T-helper 1 cell treated with Interleukin-12 subunit alpha and Interleukin-12 subunit beta and Interleukin-4 antibody, amounts not matched to agents 30 ng/mL and 1 ng/mL, for 36 hours (primary cell): ENCODE results near the gene ARL6IP5. TPM values are rescaled to one million over a fixed set of nuclear protein-coding genes. Genes with fewer than 3 reads are reported as not detected.

Source experiments
- intact Hi-C: fragments of 100-400 bp; cut with micrococcal nuclease; formaldehyde crosslinking; loops from one replicate; pipeline ENCODE4 v1.15.1; 2024
- total RNA-seq: library from RNA; stranded (reverse); gene quantifications from 2 replicates; pipeline ENCODE4 v1.2.3, GENCODE V29; 2022

The ARL6IP5 gene, protein sequence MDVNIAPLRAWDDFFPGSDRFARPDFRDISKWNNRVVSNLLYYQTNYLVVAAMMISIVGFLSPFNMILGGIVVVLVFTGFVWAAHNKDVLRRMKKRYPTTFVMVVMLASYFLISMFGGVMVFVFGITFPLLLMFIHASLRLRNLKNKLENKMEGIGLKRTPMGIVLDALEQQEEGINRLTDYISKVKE
- total RNA-seq = 277 and 278 TPM in 2 replicates

DNA sequence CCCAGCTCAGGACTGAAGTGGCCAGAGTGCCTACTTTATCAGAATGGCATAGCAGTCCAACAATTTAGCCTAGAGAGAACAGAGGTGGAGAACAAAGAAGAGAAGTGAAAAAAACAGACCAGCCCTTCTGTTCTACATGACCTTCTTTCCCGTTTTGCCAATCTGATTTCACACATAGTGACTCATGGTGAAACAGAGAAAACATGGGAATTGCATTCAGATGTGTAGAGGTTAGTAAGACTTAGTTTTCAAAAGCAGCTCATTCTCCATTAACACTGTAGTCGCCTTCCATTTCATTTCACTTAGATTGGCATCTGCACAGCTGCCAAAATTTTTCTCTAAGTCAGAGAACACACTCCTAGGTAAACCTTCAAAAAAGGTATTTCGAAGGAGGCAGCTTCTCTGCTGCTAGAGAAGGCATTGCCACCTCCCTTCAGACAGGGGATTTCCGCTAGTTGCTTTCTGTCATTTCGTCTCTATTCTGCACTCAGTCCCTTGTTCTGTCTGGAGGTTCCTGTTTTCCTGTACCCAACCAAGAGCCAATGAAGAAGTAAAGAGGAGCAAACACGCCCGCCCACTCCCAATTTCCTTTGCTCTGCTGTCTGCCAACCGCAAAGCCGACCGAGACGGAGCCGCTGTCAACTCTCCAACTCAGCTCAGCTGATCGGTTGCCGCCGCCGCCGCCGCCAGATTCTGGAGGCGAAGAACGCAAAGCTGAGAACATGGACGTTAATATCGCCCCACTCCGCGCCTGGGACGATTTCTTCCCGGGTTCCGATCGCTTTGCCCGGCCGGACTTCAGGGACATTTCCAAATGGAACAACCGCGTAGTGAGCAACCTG lies at the start of gene ARL6IP5:
Gene ARL6IP5 (plus strand): TSS at position 612 of the 842 bp plus-strand sequence. CDS start 111 bp downstream, at position 723.
- intact Hi-C loops = loop anchor here (1.0 to 10.0 kb wide), 8 partner anchors 8 to 2000 kb away; partner anchors contain the start of genes EOGT, SUCLG2 and TMF1

DNA sequence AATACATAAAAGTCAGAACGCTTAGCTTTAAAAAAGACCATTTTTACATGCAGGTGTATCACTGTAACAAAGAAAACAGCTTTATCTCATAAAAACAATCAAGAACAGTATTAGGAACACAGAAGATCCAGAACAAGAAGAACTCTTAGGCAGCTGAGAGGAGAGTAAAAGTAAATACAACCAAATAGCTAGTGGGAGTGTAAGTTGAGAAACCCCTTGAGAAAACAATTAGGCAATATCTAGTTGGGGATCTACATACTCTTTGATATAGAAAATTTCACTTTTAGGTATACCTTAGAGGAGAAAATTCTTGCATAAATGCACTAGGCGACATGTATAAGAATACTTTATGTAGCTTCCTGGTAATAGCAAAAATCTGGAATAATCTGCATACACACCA lies 40.1 kb upstream of the ARL6IP5 start:
- intact Hi-C loops = loop anchor here (5.0 kb wide), 1 partner anchor 133 kb away; no protein-coding TSS in a partner anchor

DNA sequence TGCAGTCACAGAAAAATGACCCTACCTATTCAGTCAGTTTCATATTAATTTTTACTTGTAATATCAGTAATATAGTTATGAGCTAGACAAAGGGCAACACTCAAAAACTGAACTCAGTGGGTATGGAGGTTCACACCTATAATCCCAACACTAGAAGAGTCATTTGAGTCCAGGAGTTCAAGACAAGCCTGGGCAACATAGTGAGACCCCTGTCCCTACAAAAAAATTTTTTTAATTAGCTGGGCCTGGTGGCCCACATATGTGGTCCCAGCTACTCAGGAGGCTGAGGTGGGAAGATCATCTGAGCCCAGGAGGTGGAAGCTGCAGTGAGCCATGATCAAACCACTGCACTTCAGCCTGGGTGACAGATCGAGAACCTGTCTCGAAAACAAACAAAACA lies 35.7 kb upstream of the ARL6IP5 start:
- intact Hi-C loops = no loop called here

DNA sequence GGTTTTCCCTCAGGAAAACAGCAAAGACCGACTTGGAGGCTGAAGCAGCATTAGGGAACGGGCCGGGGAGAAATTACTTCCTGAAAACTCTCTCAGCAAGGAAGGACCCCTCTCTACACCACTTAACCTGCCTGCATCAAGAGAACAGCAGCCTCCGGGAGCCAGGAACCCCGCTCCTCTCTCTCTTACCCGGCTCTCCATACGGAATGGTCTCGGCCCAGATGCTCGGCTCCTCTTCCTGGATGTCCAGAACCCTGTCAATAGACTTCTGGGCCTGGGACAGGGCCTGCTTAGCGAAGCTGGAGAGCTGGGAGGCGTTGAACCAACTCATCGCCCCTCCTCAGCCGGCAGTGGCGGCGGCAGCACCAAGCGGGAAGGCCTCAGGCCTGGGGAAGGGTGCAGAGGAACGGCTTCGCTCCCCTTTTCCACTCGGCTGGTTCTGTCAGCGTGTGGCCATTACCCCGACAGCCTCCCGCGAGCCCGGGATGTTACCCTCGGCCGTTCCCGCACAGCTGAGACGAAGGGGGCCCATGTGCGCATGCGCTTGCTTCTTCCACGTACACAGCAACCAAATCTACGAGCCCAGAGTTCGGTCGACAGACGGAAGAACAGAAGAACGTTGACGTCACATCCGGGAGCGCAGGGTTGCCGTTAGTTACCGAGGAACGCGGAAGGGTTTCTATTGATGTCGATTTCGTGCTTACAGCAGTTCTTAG lies 32.8 kb upstream of the ARL6IP5 start, which contains the start of gene TMF1:
Gene TMF1 (minus strand): TSS at position 578 of the 716 bp plus-strand sequence. CDS start 247 bp downstream, at position 331.
- intact Hi-C loops = loop anchor here (1.0 to 10.0 kb wide), 7 partner anchors 28 to 1397 kb away; partner anchors contain the start of genes ARL6IP5, EOGT, SUCLG2 and UBA3

DNA sequence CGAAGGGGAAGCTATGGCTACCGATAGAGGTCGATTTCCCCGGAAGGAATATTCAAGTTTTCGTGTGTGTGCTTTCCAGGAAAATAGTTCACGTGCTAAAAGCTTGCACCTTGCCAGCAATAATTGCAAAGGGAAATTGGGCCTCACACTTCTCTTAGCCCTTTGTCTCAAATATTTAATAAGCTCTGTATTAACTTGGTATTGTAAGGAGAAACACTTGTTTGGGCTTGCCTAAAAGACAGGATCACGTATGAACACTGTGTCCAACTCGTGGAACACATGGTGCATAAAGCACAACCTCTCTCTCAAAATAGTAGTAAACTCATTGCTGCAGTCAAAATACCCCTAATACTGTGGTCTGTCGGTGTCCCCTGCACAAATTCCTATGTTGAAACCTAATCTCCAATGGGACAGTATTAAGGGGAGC lies 32.3 kb upstream of the ARL6IP5 start:
- intact Hi-C loops = loop anchor here (1.0 to 10.0 kb wide), 7 partner anchors 28 to 1398 kb away; partner anchors contain the start of genes ARL6IP5, EOGT, SUCLG2 and UBA3

DNA sequence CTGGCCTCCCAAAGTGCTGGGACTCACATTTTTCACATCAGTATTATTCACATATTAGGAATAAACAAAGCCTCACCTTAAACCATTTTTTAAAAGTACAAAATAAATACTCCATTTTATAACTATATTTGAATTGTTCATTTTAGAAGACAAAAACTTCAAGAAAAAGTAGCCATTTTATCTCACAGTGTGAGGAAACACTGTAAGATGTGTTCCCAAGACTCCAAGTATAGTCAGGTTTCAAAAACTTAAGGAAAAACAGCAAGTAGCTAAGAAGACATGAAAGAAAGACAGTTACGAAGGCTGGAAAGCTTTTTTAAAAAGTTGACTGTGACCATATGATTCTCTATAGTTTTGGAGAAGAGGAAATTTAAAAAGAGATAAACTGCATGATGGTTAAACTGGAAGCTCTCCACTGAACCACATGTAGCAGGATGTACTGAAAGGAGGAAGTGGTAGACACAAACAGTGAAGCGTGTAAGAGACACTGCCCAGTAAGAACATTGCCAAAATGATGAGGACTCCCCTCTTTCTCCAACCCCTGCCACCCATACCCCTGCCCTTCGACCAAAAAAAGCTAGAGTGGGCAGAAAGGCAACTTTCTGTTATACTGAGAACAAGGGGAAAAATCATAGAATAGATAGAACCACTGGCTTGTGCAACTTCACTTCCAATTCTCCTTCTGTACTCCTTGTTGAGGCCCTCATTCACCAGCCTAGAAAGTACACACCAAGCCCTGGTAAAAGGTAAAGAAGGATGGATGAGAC lies 26.4 kb upstream of the ARL6IP5 start:
- intact Hi-C loops = loop anchor here (10.0 kb wide), 1 partner anchor 1404 kb away; the partner anchor contains the start of gene SUCLG2

DNA sequence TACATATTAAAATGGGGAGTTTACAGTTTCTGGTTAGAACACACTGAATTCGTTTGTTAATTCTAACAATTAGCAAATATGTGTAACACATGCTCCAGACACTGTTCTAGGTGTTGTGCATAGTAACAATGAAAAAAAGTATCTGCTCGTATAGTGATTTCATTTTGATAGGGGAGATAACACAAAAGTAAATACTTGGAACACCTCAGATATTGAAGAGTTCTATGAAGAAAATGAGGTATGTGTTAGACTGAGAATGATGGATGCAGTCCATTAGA lies 25.9 kb upstream of the ARL6IP5 start:
- intact Hi-C loops = loop anchor here (10.0 kb wide), 1 partner anchor 1404 kb away; the partner anchor contains the start of gene SUCLG2

DNA sequence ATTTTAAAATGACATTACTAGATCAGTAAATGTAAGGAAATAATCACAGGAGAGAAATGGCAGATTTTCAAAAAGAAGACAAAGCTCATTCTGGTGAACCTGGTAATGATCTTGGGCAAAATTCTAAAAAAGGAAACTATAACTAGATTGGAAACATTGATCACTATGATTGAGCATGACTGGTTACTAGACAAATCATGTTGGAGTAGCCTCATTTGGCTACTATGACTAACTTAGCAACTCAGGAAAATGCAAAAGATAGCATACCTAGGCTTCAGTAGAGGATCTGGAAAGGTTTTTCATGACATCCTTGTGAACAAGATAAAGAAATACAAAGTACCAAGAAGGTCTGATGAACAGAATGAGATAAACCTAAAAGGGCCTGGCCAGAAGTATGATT lies 25.0 kb upstream of the ARL6IP5 start:
- intact Hi-C loops = loop anchor here (10.0 kb wide), 1 partner anchor 1405 kb away; the partner anchor contains the start of gene SUCLG2

DNA sequence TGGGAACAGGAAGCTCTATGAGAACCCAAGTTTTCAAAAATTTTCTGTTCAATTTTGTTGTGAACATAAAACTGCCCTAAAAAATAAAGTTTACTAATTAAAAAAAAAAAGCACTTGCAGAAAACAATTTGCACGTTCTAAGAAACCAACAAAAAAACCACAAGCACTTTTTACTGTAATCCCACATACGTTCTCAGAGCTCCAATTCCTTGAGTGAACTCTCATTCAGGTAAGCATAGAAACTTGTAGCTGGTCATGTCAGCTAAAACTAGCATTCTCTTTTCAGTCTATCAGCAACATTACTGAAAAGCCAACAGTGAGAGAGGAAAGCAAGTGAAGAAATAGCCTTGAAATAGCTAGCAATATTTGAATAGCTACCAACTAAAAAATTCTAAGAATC lies 21.1 kb upstream of the ARL6IP5 start:
- intact Hi-C loops = no loop called here

DNA sequence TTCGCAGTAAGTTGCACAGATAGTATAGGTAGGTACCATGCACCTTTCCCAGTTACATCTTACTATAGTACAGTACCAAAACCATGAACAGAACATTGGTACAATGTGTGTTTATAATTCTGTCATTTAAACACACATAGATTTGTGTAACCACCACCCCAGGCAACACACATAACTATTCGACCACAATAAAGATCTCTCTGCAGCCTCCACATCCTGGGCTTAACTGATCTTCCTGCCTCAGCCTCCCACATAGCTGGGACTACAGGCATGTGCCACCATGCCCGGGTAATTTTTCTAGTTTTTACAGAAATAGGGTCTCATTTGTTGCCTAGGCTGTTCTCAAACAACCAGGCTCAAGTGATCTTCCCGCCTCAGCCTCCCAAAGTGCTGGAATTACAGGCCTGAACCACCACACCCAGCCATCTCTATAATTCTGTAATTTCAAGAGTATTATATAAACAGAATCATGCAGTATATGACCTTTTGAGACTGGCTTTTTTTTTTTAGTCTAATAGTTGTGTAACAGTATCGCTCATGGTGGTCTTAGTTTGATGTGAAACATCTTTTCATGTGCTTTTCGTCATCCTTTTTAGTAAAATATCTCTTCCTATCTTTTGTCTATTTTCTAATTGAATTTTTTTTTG lies 19.3 kb upstream of the ARL6IP5 start:
- intact Hi-C loops = loop anchor here (1.0 kb wide), 3 partner anchors 8 to 21 kb away; no protein-coding TSS in a partner anchor

DNA sequence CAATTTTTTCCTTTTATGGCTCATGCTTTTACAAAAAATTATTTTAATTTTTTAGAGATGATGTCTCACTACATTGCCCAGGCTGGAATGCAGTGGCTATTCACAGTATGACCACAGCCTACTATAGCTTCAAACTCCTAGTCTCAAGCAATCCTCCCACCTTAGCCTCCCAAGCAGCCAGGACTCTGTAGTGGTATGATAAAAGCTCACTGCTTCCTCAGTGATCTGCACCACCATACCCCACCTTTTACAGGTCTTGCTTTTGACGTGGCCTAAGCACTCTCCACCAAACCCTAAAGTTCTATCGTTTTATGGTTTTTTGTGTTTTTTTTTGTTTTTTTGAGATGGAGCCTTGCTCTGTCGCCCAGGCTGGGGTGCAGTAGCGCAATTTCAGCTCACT lies 18.6 kb upstream of the ARL6IP5 start:
- intact Hi-C loops = no loop called here

DNA sequence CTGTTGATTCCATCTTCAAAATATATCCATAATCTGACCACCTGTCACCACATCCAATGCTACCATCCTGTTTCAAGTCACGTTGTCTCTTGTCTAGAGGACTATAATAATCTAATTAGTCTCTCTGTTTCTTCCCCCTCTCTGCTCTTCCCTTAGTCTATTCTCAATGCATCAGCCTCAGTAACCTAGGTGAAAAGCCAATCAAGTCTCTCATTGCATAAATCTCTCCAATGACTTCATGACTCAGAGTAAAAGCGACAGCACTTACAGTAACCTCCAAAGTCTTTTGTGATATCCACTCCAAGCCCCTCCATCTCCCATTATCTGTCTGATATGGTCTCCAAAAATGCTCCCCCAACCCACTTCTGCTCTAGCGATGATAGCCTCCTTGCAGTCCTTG lies 11.8 kb upstream of the ARL6IP5 start:
- intact Hi-C loops = no loop called here

DNA sequence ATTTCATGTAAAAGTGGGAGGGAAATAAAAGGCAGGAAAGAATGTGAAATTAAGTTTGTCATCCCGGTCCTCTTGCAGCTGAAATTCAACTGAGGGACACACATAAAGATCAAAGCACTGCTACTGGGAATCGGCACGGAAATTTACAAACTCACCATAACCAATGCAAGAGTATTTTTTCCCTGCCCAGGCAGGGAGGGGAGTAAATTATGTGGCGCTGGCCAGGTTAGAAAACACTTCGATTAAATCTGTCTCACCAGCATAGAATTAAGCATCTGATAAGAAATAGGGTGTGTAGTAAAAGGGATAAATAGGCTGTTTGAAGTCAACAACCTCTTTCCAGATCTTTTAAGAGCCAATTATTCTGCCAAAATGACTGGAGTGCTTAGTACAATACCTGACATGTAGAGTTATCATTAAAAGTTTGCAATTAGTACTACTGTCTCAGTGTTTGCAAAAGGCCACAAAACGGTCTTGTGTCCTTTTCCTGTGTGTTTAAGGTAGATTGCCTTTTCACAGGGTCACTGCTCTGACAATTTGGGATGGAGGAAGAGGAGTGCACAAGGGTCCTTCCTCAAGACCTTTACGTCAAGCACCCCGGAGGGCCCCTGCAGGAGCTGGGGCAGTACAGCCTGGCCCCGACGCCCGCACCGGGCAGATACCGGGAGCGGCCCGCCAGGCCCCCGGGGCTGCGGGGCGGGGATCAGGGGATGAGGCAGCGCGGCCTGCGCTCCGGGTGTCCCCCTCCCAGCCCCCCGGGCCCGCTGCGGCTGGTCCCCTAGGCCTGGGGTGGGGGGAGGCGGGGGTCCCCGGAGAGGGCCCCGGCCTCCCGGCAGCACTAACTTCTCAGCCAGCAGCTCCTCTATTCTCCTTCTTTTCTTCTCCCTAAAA lies 5.2 kb upstream of the ARL6IP5 start:
- intact Hi-C loops = loop anchor here (1.0 to 10.0 kb wide), 7 partner anchors 9 to 1995 kb away; partner anchors contain the start of gene TMF1

DNA sequence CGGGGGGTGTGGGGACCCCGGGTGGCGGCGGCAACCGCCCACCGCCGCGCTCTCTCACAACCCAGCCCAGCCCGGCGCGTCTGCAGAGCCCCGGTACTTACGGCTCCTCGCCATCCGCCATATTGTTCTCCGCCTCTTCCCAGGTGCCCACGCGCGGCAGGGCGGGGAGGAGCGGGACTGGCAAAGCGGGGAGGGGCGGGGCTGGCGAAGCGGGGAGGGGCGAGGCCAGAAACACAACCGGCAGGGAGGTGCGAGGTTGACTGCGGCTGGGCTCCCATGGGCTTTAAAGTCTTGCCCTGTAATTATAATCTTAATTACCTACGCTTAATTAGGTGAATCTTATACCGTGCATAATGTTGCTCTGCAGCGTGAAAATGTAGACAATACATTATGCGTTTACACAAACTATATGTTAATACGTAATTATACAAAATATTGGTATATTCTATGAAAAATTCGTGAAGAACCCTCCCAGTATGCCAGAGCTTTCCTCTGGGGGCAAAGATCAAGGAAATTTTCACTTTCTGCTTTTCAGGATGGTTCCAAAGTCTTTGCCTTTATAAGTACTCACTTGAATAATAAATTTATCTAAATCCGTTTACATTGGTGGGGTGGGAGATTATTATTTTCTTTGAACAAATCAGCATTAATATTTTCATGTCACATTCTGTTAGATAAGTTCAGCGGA lies 4.4 kb upstream of the ARL6IP5 start, which contains the start of gene UBA3:
Gene UBA3 (minus strand): TSS at position 133 of the 688 bp plus-strand sequence. CDS start 12 bp downstream, at position 121.
- intact Hi-C loops = loop anchor here (1.0 to 10.0 kb wide), 6 partner anchors 12 to 1996 kb away; partner anchors contain the start of gene TMF1

DNA sequence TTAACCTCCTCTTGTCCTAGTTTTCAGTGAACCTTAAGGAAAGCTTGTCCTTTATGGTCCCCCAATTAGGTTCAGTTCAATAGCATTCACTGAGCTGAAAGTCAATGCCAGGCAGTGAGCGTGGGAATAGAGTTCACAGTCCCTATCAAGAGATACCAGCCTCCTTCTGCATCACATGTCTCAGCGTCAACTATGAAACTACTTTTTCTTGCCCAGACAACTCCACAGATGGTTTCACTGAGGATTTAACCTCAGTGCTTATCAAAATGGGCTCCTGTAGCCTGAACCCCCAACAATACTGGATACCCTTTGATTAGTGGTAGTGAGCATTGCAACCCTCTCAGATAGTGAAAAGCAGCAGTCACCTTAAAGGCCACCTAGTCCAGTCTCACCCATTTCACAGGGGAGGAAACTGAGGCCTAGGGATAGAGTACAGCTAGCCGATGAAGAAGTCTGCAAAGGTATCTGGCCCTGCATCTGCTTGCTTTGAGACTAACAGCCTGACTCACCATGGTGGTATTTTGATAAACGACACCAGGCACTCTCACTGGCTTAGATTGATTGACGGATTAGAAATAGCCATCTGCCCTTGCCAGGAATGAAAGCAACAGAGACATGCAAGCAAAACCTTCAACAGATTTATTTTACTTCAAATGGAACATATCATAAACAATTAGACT lies 3.0 kb upstream of the ARL6IP5 start:
- intact Hi-C loops = loop anchor here (5.0 to 10.0 kb wide), 2 partner anchors 1981 to 1997 kb away; no protein-coding TSS in a partner anchor

DNA sequence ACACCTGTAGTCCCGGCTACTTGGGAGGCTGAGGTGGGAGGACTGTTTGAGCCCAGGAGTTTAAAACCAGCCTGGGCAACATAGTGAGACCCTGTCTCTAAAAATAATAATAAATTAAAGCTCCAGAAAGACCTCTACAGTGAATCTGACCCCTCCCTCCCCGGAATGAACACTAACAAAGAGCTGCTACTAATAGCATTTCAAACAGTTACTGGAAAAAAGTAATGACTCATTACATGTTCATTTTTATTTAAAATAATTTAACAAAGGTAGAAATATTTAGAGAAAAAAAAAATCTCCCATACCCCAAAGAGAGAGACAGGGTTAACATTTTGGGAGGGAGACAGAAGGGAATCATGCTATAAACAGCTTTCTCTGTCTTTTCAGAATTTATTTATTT lies 2.4 kb upstream of the ARL6IP5 start:
- intact Hi-C loops = loop anchor here (5.0 to 10.0 kb wide), 2 partner anchors 1980 to 1998 kb away; no protein-coding TSS in a partner anchor

DNA sequence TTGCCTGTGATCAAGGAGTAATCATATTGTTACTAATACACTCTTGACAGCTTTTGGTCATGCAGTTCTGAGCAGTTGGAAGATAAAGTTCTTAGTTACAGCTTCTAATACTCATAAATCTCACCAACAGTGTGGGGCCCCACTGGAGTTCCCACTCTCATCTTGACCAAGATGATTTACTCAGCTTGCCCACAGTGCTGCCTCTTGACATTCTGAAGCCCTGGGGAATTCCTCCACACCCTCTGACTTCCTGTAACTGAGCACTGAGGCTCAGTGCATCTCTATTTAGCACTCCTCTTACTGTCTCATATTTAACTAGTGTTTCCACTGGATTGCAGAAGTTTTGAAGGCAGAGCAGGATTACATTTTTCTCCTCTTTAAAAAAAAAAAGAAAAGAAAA lies 1.9 kb upstream of the ARL6IP5 start:
- intact Hi-C loops = loop anchor here (5.0 to 10.0 kb wide), 2 partner anchors 1979 to 1998 kb away; no protein-coding TSS in a partner anchor
